Measurements from ENCODE around the gene RRP1B. TPM values are rescaled to one million over a fixed set of nuclear protein-coding genes. Genes with fewer than 3 reads are reported as not detected.

Gene RRP1B
- total and polyA plus RNA-seq, 2 donors (not counting 1 experiment from before 2014, with no cell fraction given), result 6.0 to 22.4 TPM

GRCh38 chr21:43735236-43736091 is 76.1 kb downstream of the RRP1B start:
- Histone ChIP-seq H2AFZ (ENCODE audit: insufficient read depth, low read depth, low read length, poor library complexity, severe bottlenecking) (no peak overlapping the region), H3K79me2 (ENCODE audit: control insufficient read depth, insufficient read depth, low read length) (no peaks in the 10 kb centered on the region), H3K36me3 (replicated peaks in 1 of 2; ENCODE audit: control extremely low read depth in 1 of 2, control insufficient read depth in 1 of 2, extremely low read depth in 1 of 2, insufficient read depth in 2 of 2, low read length in 1 of 2) (peaks cover 0 to 3% of the 10 kb centered on the region in 2 experiments), H3K9me3 (ENCODE audit: control extremely low read depth in 1 of 3, control insufficient read depth in 2 of 3, insufficient read depth in 1 of 3, low read length in 2 of 3) (peaks cover 0 to 5% (median 0%) of the 10 kb centered on the region in 3 donors), H3K27me3 (replicated peaks in 1 of 4; ENCODE audit: control extremely low read depth in 1 of 4, control insufficient read depth in 3 of 4, insufficient read depth in 4 of 4, low read length in 3 of 4) (no peaks in the 10 kb centered on the region), H3K4me1 (ENCODE audit: control insufficient read depth in 2 of 2, insufficient read depth in 2 of 2, low read length in 2 of 2) (no peaks in the 10 kb centered on the region), H3K4me3 (ENCODE audit: control extremely low read depth in 1 of 5, extremely low read depth in 1 of 5, insufficient read depth in 1 of 5, low read depth in 2 of 5, low read length in 4 of 5) (no peak overlapping the region), H3K4me2 (replicated peaks; ENCODE audit: low read depth, low read length, poor library complexity, severe bottlenecking) (no peak overlapping the region), H4K20me1 (ENCODE audit: control insufficient read depth, insufficient read depth, low read length, poor library complexity, severe bottlenecking) (peaks cover 65% of the 10 kb centered on the region), H3K9ac (ENCODE audit: low read length) (no peak overlapping the region), H3K27ac (ENCODE audit: low read length in 2 of 2) (no peak overlapping the region)
- ChIA-PET CTCF (no interaction called here), POLR2A (interaction anchor here (0.6 kb wide), 1 partner anchor 340 kb away, joined by 3 read pairs; no protein-coding TSS in a partner anchor)
- peaks cover 3% of the 10 kb centered on the region for H3K4me1 Mint-ChIP-seq
- H3K27me3 Mint-ChIP-seq, result no peaks in the 10 kb centered on the region
- no peak overlapping the region for H3K27ac Mint-ChIP-seq
- no peaks in the 10 kb centered on the region for H3K9me3 Mint-ChIP-seq (ENCODE audit: insufficient read depth)
- TF ChIP-seq, protein P1, sequence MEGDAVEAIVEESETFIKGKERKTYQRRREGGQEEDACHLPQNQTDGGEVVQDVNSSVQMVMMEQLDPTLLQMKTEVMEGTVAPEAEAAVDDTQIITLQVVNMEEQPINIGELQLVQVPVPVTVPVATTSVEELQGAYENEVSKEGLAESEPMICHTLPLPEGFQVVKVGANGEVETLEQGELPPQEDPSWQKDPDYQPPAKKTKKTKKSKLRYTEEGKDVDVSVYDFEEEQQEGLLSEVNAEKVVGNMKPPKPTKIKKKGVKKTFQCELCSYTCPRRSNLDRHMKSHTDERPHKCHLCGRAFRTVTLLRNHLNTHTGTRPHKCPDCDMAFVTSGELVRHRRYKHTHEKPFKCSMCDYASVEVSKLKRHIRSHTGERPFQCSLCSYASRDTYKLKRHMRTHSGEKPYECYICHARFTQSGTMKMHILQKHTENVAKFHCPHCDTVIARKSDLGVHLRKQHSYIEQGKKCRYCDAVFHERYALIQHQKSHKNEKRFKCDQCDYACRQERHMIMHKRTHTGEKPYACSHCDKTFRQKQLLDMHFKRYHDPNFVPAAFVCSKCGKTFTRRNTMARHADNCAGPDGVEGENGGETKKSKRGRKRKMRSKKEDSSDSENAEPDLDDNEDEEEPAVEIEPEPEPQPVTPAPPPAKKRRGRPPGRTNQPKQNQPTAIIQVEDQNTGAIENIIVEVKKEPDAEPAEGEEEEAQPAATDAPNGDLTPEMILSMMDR (IDR thresholded peaks at IDR 0.05), result no peak
- TF ChIP-seq EZH2 (IDR thresholded peaks at IDR 0.05; ENCODE audit: borderline replicate concordance, insufficient read depth, low read depth, low read length, poor library complexity, severe bottlenecking), result no peak
- ATAC-seq (ENCODE audit: low read depth), result no peak
- intact Hi-C loops (cut with micrococcal nuclease), result no loop called here
- DNase-seq, result no peak
- H3K4me3 Mint-ChIP-seq, result no peak overlapping the region
- WGBS (ENCODE audit: insufficient coverage), result 91% methylated on average over 18 of the region's 22 CpGs

Data from B cell (primary cell).